ENCODE results near the gene TDRD10. TPM values are rescaled to one million over a fixed set of nuclear protein-coding genes. Genes with fewer than 3 reads are reported as not detected.
A peak's percentile ranks its signal among the peaks of the same experiment; 100 is the strongest.

The TDRD10 gene
- total and polyA plus RNA-seq, 4 donors: 0.23 to 1.5 (median 0.78) TPM

DNA sequence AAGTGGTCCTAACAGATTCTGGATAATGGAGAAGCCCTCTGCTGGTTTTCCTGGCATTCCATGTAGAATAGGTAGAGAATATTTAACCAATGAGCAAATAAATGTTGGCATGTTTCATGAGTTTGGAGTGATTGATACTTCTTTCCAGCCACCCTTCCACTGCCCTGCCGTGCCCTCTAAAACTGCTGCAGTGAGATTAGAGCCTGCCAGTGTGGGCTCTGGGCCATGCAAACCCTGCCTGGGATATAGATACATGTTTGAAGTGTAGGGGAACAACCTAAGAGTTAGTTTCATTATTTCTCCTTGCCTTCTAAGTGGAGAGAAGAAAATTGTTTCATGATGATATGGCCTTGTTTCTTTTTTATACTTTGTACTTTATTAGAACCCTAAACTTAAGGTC, 46.0 kb downstream of the TDRD10 start:
- H3K27ac ChIP-seq (ENCODE audit: low read depth in 1 of 2, low read length in 2 of 2): peak overlapping the region; percentile 74 to 82
- WGBS: 13% methylated on average over 1 of the region's 1 CpG
- H3K4me1 ChIP-seq (ENCODE audit: control insufficient read depth in 4 of 4, insufficient read depth in 4 of 4, low read length in 3 of 4): peaks cover 12 to 45% (median 37%) of the 10 kb centered on the region in 4 donors
- no peak for DNase-seq (ENCODE audit: low spot score)
- H3K4me3 ChIP-seq (ENCODE audit: low read depth in 1 of 3, low read length in 3 of 3): no peak overlapping the region
- H3K36me3 ChIP-seq (ENCODE audit: control insufficient read depth in 4 of 4, insufficient read depth in 3 of 4, low read depth in 1 of 4, low read length in 3 of 4): peaks cover 18 to 41% (median 30%) of the 10 kb centered on the region in 4 donors
- TF ChIP-seq TAF1 (conservative IDR thresholded peaks at IDR 0.05): no peak
- TF ChIP-seq, protein P1, sequence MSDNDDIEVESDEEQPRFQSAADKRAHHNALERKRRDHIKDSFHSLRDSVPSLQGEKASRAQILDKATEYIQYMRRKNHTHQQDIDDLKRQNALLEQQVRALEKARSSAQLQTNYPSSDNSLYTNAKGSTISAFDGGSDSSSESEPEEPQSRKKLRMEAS (IDR thresholded peaks at IDR 0.05): peak; percentile 49
- TF ChIP-seq, protein P2, sequence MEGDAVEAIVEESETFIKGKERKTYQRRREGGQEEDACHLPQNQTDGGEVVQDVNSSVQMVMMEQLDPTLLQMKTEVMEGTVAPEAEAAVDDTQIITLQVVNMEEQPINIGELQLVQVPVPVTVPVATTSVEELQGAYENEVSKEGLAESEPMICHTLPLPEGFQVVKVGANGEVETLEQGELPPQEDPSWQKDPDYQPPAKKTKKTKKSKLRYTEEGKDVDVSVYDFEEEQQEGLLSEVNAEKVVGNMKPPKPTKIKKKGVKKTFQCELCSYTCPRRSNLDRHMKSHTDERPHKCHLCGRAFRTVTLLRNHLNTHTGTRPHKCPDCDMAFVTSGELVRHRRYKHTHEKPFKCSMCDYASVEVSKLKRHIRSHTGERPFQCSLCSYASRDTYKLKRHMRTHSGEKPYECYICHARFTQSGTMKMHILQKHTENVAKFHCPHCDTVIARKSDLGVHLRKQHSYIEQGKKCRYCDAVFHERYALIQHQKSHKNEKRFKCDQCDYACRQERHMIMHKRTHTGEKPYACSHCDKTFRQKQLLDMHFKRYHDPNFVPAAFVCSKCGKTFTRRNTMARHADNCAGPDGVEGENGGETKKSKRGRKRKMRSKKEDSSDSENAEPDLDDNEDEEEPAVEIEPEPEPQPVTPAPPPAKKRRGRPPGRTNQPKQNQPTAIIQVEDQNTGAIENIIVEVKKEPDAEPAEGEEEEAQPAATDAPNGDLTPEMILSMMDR (IDR thresholded peaks at IDR 0.05; ENCODE audit: low read depth, low read length, missing input control): peak; percentile 10
- TF ChIP-seq, protein P3, sequence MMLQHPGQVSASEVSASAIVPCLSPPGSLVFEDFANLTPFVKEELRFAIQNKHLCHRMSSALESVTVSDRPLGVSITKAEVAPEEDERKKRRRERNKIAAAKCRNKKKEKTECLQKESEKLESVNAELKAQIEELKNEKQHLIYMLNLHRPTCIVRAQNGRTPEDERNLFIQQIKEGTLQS (IDR thresholded peaks at IDR 0.05): no peak
- TF ChIP-seq RAD21 (IDR thresholded peaks at IDR 0.05): peak; percentile 43 to 45
- TF ChIP-seq, protein P4, sequence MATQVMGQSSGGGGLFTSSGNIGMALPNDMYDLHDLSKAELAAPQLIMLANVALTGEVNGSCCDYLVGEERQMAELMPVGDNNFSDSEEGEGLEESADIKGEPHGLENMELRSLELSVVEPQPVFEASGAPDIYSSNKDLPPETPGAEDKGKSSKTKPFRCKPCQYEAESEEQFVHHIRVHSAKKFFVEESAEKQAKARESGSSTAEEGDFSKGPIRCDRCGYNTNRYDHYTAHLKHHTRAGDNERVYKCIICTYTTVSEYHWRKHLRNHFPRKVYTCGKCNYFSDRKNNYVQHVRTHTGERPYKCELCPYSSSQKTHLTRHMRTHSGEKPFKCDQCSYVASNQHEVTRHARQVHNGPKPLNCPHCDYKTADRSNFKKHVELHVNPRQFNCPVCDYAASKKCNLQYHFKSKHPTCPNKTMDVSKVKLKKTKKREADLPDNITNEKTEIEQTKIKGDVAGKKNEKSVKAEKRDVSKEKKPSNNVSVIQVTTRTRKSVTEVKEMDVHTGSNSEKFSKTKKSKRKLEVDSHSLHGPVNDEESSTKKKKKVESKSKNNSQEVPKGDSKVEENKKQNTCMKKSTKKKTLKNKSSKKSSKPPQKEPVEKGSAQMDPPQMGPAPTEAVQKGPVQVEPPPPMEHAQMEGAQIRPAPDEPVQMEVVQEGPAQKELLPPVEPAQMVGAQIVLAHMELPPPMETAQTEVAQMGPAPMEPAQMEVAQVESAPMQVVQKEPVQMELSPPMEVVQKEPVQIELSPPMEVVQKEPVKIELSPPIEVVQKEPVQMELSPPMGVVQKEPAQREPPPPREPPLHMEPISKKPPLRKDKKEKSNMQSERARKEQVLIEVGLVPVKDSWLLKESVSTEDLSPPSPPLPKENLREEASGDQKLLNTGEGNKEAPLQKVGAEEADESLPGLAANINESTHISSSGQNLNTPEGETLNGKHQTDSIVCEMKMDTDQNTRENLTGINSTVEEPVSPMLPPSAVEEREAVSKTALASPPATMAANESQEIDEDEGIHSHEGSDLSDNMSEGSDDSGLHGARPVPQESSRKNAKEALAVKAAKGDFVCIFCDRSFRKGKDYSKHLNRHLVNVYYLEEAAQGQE (IDR thresholded peaks at IDR 0.05): peak; percentile 56
- TF ChIP-seq, protein P5, sequence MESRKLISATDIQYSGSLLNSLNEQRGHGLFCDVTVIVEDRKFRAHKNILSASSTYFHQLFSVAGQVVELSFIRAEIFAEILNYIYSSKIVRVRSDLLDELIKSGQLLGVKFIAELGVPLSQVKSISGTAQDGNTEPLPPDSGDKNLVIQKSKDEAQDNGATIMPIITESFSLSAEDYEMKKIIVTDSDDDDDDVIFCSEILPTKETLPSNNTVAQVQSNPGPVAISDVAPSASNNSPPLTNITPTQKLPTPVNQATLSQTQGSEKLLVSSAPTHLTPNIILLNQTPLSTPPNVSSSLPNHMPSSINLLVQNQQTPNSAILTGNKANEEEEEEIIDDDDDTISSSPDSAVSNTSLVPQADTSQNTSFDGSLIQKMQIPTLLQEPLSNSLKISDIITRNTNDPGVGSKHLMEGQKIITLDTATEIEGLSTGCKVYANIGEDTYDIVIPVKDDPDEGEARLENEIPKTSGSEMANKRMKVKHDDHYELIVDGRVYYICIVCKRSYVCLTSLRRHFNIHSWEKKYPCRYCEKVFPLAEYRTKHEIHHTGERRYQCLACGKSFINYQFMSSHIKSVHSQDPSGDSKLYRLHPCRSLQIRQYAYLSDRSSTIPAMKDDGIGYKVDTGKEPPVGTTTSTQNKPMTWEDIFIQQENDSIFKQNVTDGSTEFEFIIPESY (IDR thresholded peaks at IDR 0.05): peak; percentile 43
- TF ChIP-seq FOXA2 (IDR thresholded peaks at IDR 0.05): peak; percentile 23
- TF ChIP-seq EGR1 (IDR thresholded peaks at IDR 0.05; ENCODE audit: low read depth in 2 of 2): no peak
- no peak for TF ChIP-seq NR2F2 (IDR thresholded peaks at IDR 0.05)
- TF ChIP-seq RXRA (IDR thresholded peaks at IDR 0.05): peak; percentile 85 to 86
- TF ChIP-seq SP1 (IDR thresholded peaks at IDR 0.05): peak; percentile 75
- peak; percentile 18 to 49 for TF ChIP-seq JUND (IDR thresholded peaks at IDR 0.05)
- no peak for TF ChIP-seq FOXA1 (IDR thresholded peaks at IDR 0.05)
- no peak for TF ChIP-seq HNF4G (IDR thresholded peaks at IDR 0.05)
- peak; percentile 29 to 62 for TF ChIP-seq HNF4A (conservative IDR thresholded peaks at IDR 0.05)
- peak in 1 of 2 donors; percentile 24 for TF ChIP-seq GABPA (IDR thresholded peaks at IDR 0.05 in 1 of 2, conservative IDR thresholded peaks at IDR 0.05 in 1 of 2)
- TF ChIP-seq YY1 (IDR thresholded peaks at IDR 0.05): peak; percentile 79
- no peaks in the 10 kb centered on the region for H3K27me3 ChIP-seq (ENCODE audit: control insufficient read depth in 4 of 4, insufficient read depth in 4 of 4, low read length in 3 of 4)
- H3K9me3 ChIP-seq (ENCODE audit: control insufficient read depth in 4 of 4, low read length in 3 of 4): no peaks in the 10 kb centered on the region
- no peak overlapping the region for H3K9ac ChIP-seq (ENCODE audit: low read depth in 1 of 2, low read length in 2 of 2)

Measured in liver (tissue), 9 donors.